ENCODE results near the gene GMDS.

The GMDS gene

GRCh38 chr6:1854296-1854695 lies 391.1 kb downstream of the GMDS start:
- H3K4me3 ChIP-seq (ENCODE audit: control insufficient read depth in 1 of 7, extremely low read depth in 1 of 7, insufficient read depth in 4 of 7, low read depth in 2 of 7, low read length in 6 of 7), result no peak overlapping the region
- CTCF ChIA-PET, result interaction anchor here (1.2 to 1.7 kb wide), 3 partner anchors 8 to 250 kb away, joined by 3 read pairs; no protein-coding TSS in a partner anchor
- peaks cover 7 to 15% (median 12%) of the 10 kb centered on the region in 4 experiments for H3K4me1 ChIP-seq (ENCODE audit: control extremely low read depth in 1 of 4, control insufficient read depth in 4 of 4, insufficient read depth in 4 of 4, low read length in 3 of 4)
- H3K36me3 ChIP-seq (ENCODE audit: control insufficient read depth in 4 of 4, insufficient read depth in 4 of 4, low read length in 3 of 4), result no peaks in the 10 kb centered on the region
- POLR2A ChIA-PET, result no interaction called here
- H3K27me3 ChIP-seq (replicated peaks in 2 of 5; ENCODE audit: control insufficient read depth in 4 of 5, insufficient read depth in 5 of 5, low read length in 4 of 5), result no peaks in the 10 kb centered on the region
- no peak for DNase-seq
- no peaks in the 10 kb centered on the region for H3K9me3 ChIP-seq (ENCODE audit: control extremely low read depth in 1 of 5, control insufficient read depth in 4 of 5, insufficient read depth in 2 of 5, low read depth in 1 of 5, low read length in 4 of 5)
- WGBS (ENCODE audit: insufficient coverage), result 100% methylated on average over 2 of the region's 2 CpGs
- no peak overlapping the region for H3K27ac ChIP-seq (ENCODE audit: insufficient read depth in 1 of 2, low read depth in 1 of 2, low read length in 2 of 2, poor library complexity in 1 of 2, severe bottlenecking in 2 of 2)

- Histone ChIP-seq H3K4me1 (ENCODE audit: control extremely low read depth in 1 of 4, control insufficient read depth in 4 of 4, insufficient read depth in 4 of 4, low read length in 3 of 4) (peaks cover 7 to 15% (median 12%) of the 10 kb centered on the region in 4 experiments), H3K4me3 (ENCODE audit: control insufficient read depth in 1 of 7, extremely low read depth in 1 of 7, insufficient read depth in 4 of 7, low read depth in 2 of 7, low read length in 6 of 7) (no peak overlapping the region), H3K27ac (ENCODE audit: insufficient read depth in 1 of 2, low read depth in 1 of 2, low read length in 2 of 2, poor library complexity in 1 of 2, severe bottlenecking in 2 of 2) (no peak overlapping the region), H3K36me3 (ENCODE audit: control insufficient read depth in 4 of 4, insufficient read depth in 4 of 4, low read length in 3 of 4) (no peaks in the 10 kb centered on the region), H3K9me3 (ENCODE audit: control extremely low read depth in 1 of 5, control insufficient read depth in 4 of 5, insufficient read depth in 2 of 5, low read depth in 1 of 5, low read length in 4 of 5) (no peaks in the 10 kb centered on the region), H3K27me3 (replicated peaks in 2 of 5; ENCODE audit: control insufficient read depth in 4 of 5, insufficient read depth in 5 of 5, low read length in 4 of 5) (no peaks in the 10 kb centered on the region)
- ChIA-PET POLR2A (no interaction called here), CTCF (interaction anchor here (1.2 to 1.5 kb wide), 2 partner anchors 9 to 250 kb away, joined by 3 read pairs; no protein-coding TSS in a partner anchor)
- no peak for DNase-seq
- no CpG with 5 or more reads among the region's 1 CpG for WGBS (ENCODE audit: insufficient coverage)
Observed at GRCh38 chr6:1853761-1854160, 391.6 kb downstream of the GMDS start.

GRCh38 chr6:1851681-1852456 lies 393.5 kb downstream of the GMDS start:
- Histone ChIP-seq H3K9me3 (ENCODE audit: control extremely low read depth in 1 of 5, control insufficient read depth in 4 of 5, insufficient read depth in 2 of 5, low read depth in 1 of 5, low read length in 4 of 5) (peaks cover 0 to 1% (median 0%) of the 10 kb centered on the region in 5 experiments), H3K36me3 (ENCODE audit: control insufficient read depth in 4 of 4, insufficient read depth in 4 of 4, low read length in 3 of 4) (no peaks in the 10 kb centered on the region), H3K4me3 (ENCODE audit: control insufficient read depth in 1 of 7, extremely low read depth in 1 of 7, insufficient read depth in 4 of 7, low read depth in 2 of 7, low read length in 6 of 7) (no peak overlapping the region), H3K4me1 (ENCODE audit: control extremely low read depth in 1 of 4, control insufficient read depth in 4 of 4, insufficient read depth in 4 of 4, low read length in 3 of 4) (peaks cover 7 to 14% (median 12%) of the 10 kb centered on the region in 4 experiments), H3K27me3 (replicated peaks in 2 of 5; ENCODE audit: control insufficient read depth in 4 of 5, insufficient read depth in 5 of 5, low read length in 4 of 5) (no peaks in the 10 kb centered on the region), H3K27ac (ENCODE audit: insufficient read depth in 1 of 2, low read depth in 1 of 2, low read length in 2 of 2, poor library complexity in 1 of 2, severe bottlenecking in 2 of 2) (no peak overlapping the region)
- CTCF ChIA-PET, result no interaction called here
- POLR2A ChIA-PET, result interaction anchor here (0.6 kb wide), 1 partner anchor 124 kb away, joined by 3 read pairs; no protein-coding TSS in a partner anchor
- 98% methylated on average over 9 of the region's 13 CpGs for WGBS (ENCODE audit: insufficient coverage)
- no peak for DNase-seq

DNA sequence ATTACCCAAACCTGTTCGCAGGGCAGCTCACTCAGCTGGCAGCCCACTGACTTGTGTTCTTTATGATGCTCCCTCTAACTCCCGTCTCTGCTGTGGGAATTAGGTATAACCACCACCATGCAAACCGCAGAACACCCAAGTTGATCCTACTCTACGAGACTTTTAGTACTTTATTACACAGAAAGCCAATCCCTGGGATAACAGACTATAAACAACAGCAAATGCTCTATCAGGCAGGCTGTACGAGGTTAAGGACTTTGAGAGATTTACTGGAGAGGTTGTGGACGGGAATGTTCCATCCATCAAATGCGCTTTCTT lies 394.6 kb downstream of the GMDS start:
- DNase-seq, result no peak
- no peaks in the 10 kb centered on the region for H3K36me3 ChIP-seq (ENCODE audit: control insufficient read depth in 4 of 4, insufficient read depth in 4 of 4, low read length in 3 of 4)

GRCh38 chr6:1850121-1850839 lies 395.1 kb downstream of the GMDS start:
- Histone ChIP-seq H3K4me1 (ENCODE audit: control extremely low read depth in 1 of 4, control insufficient read depth in 4 of 4, insufficient read depth in 4 of 4, low read length in 3 of 4) (peaks cover 7 to 14% (median 9%) of the 10 kb centered on the region in 4 experiments), H3K36me3 (ENCODE audit: control insufficient read depth in 4 of 4, insufficient read depth in 4 of 4, low read length in 3 of 4) (no peaks in the 10 kb centered on the region), H3K27ac (ENCODE audit: insufficient read depth in 1 of 2, low read depth in 1 of 2, low read length in 2 of 2, poor library complexity in 1 of 2, severe bottlenecking in 2 of 2) (no peak overlapping the region), H3K27me3 (replicated peaks in 2 of 5; ENCODE audit: control insufficient read depth in 4 of 5, insufficient read depth in 5 of 5, low read length in 4 of 5) (no peaks in the 10 kb centered on the region), H3K9me3 (ENCODE audit: control extremely low read depth in 1 of 5, control insufficient read depth in 4 of 5, insufficient read depth in 2 of 5, low read depth in 1 of 5, low read length in 4 of 5) (peaks cover 0 to 11% (median 5%) of the 10 kb centered on the region in 5 experiments), H3K4me3 (ENCODE audit: control insufficient read depth in 1 of 7, extremely low read depth in 1 of 7, insufficient read depth in 4 of 7, low read depth in 2 of 7, low read length in 6 of 7) (no peak overlapping the region)
- 98% methylated on average over 6 of the region's 8 CpGs for WGBS (ENCODE audit: insufficient coverage)
- POLR2A ChIA-PET, result no interaction called here
- DNase-seq, result peak in 1 of 3 donors; percentile 10
- CTCF ChIA-PET, result interaction anchor here (1.2 kb wide), 1 partner anchor 254 kb away, joined by 5 read pairs; no protein-coding TSS in a partner anchor

More for the DNA sequence above, 394.6 kb downstream of the GMDS start:
- Histone ChIP-seq H3K9me3 (ENCODE audit: control extremely low read depth in 1 of 5, control insufficient read depth in 4 of 5, insufficient read depth in 2 of 5, low read depth in 1 of 5, low read length in 4 of 5) (peaks cover 0 to 8% (median 2%) of the 10 kb centered on the region in 5 experiments), H3K27me3 (replicated peaks in 2 of 5; ENCODE audit: control insufficient read depth in 4 of 5, insufficient read depth in 5 of 5, low read length in 4 of 5) (no peaks in the 10 kb centered on the region), H3K4me3 (ENCODE audit: control insufficient read depth in 1 of 7, extremely low read depth in 1 of 7, insufficient read depth in 4 of 7, low read depth in 2 of 7, low read length in 6 of 7) (no peak overlapping the region), H3K4me1 (ENCODE audit: control extremely low read depth in 1 of 4, control insufficient read depth in 4 of 4, insufficient read depth in 4 of 4, low read length in 3 of 4) (peaks cover 7 to 14% (median 9%) of the 10 kb centered on the region in 4 experiments), H3K27ac (ENCODE audit: insufficient read depth in 1 of 2, low read depth in 1 of 2, low read length in 2 of 2, poor library complexity in 1 of 2, severe bottlenecking in 2 of 2) (no peak overlapping the region)
- WGBS (ENCODE audit: insufficient coverage), result 94% methylated on average over 6 of the region's 7 CpGs
- ChIA-PET POLR2A (no interaction called here), CTCF (no interaction called here)

DNA sequence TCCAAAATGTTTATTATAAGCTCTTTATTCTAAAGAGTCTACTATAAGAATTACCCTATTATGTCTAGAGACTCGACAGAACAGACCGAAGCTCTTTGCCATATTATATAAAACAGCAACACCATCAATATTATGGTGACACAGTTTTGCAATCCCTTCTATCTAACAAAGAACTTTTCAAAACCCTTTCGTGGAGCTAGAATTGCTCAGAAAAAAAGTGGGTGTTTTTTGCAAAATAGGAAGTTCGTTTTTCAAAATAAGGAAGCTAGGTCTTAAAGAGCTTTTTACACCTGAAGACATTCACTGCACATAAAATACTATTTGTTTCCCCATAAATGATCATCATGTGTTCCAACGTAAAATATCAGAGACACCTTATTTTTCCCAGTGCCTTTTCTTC lies 395.7 kb downstream of the GMDS start:
- Histone ChIP-seq H3K27ac (ENCODE audit: insufficient read depth in 1 of 2, low read depth in 1 of 2, low read length in 2 of 2, poor library complexity in 1 of 2, severe bottlenecking in 2 of 2) (no peak overlapping the region), H3K4me3 (ENCODE audit: control insufficient read depth in 1 of 7, extremely low read depth in 1 of 7, insufficient read depth in 4 of 7, low read depth in 2 of 7, low read length in 6 of 7) (no peak overlapping the region), H3K9me3 (ENCODE audit: control extremely low read depth in 1 of 5, control insufficient read depth in 4 of 5, insufficient read depth in 2 of 5, low read depth in 1 of 5, low read length in 4 of 5) (peaks cover 2 to 14% (median 5%) of the 10 kb centered on the region in 5 experiments), H3K4me1 (ENCODE audit: control extremely low read depth in 1 of 4, control insufficient read depth in 4 of 4, insufficient read depth in 4 of 4, low read length in 3 of 4) (peaks cover 7 to 14% (median 9%) of the 10 kb centered on the region in 4 experiments), H3K27me3 (replicated peaks in 2 of 5; ENCODE audit: control insufficient read depth in 4 of 5, insufficient read depth in 5 of 5, low read length in 4 of 5) (no peaks in the 10 kb centered on the region), H3K36me3 (ENCODE audit: control insufficient read depth in 4 of 4, insufficient read depth in 4 of 4, low read length in 3 of 4) (no peaks in the 10 kb centered on the region)
- POLR2A ChIA-PET, result no interaction called here
- peak in 2 of 3 donors; percentile 50 to 53 for DNase-seq
- 0% methylated on average over 1 of the region's 5 CpGs for WGBS (ENCODE audit: insufficient coverage)
- CTCF ChIA-PET, result interaction anchor here (1.2 kb wide), 1 partner anchor 254 kb away, joined by 5 read pairs; no protein-coding TSS in a partner anchor

GRCh38 chr6:1848752-1849151 lies 396.7 kb downstream of the GMDS start:
- no peak for DNase-seq
- H3K4me3 ChIP-seq (ENCODE audit: control insufficient read depth in 1 of 7, extremely low read depth in 1 of 7, insufficient read depth in 4 of 7, low read depth in 2 of 7, low read length in 6 of 7), result no peak overlapping the region
- H3K36me3 ChIP-seq (ENCODE audit: control insufficient read depth in 4 of 4, insufficient read depth in 4 of 4, low read length in 3 of 4), result peaks cover 0 to 2% (median 0%) of the 10 kb centered on the region in 4 experiments
- POLR2A ChIA-PET, result no interaction called here
- H3K27ac ChIP-seq (ENCODE audit: insufficient read depth in 1 of 2, low read depth in 1 of 2, low read length in 2 of 2, poor library complexity in 1 of 2, severe bottlenecking in 2 of 2), result no peak overlapping the region
- CTCF ChIA-PET, result no interaction called here
- 75% methylated on average over 1 of the region's 1 CpG for WGBS (ENCODE audit: insufficient coverage)
- H3K9me3 ChIP-seq (ENCODE audit: control extremely low read depth in 1 of 5, control insufficient read depth in 4 of 5, insufficient read depth in 2 of 5, low read depth in 1 of 5, low read length in 4 of 5), result peaks cover 2 to 14% (median 5%) of the 10 kb centered on the region in 5 experiments
- H3K27me3 ChIP-seq (replicated peaks in 2 of 5; ENCODE audit: control insufficient read depth in 4 of 5, insufficient read depth in 5 of 5, low read length in 4 of 5), result no peaks in the 10 kb centered on the region
- peaks cover 7 to 14% (median 9%) of the 10 kb centered on the region in 4 experiments for H3K4me1 ChIP-seq (ENCODE audit: control extremely low read depth in 1 of 4, control insufficient read depth in 4 of 4, insufficient read depth in 4 of 4, low read length in 3 of 4)

All from common myeloid progenitor, CD34-positive (primary cell).